CD4-positive, alpha-beta T cell (primary cell): ENCODE results near the gene SYNJ1. TPM values are rescaled to one million over a fixed set of nuclear protein-coding genes. Genes with fewer than 3 reads are reported as not detected.
"Not testable (repeated sequence)": the region's sequence is repeated elsewhere in the genome, so short reads cannot be mapped to it uniquely, and the experiment has no call there.

Source experiments
- ATAC-seq: fragments of 200-7000 bp; cut with Tn5 transposase; one replicate; pipeline ENCODE4 v1.10.0; 2022; ENCODE audit warnings: mild to moderate bottlenecking; ENCODE audit not compliant: poor library complexity
- CTCF ChIA-PET: fragments of 350-600 bp; sonication (Branson Sonifier 250); formaldehyde crosslinking; loops from one replicate; lab custom pipeline; 2021; ENCODE audit warnings: antibody characterized with exemption, inconsistent platforms; lab: Charles Lee
- POLR2A ChIA-PET: fragments of 350-600 bp; sonication (Branson Sonifier 250); formaldehyde crosslinking; loops from one replicate; lab custom pipeline; 2021; ENCODE audit warnings: antibody characterized with exemption, inconsistent platforms; lab: Charles Lee
- DNase-seq, 14 experiments: peaks; one replicate each; pipeline ENCODE4 v3.0.0-alpha.2; 2013 to 2020; ENCODE audit warnings: mixed read lengths in 2 of 14
- H3K27ac ChIP-seq, 2 donors: one replicate each; pipeline versions ENCODE4 v1.5.1 to v1.7.0; 2013; ENCODE audit warnings: low read length in 2 of 2, low read depth in 1 of 2, mild to moderate bottlenecking in 1 of 2
- H3K27me3 ChIP-seq, 2 experiments: 1 replicate in 1 of 2; 2 replicates in 1 of 2; pipeline versions ENCODE4 v1.6.1 to v1.7.0; 2013; ENCODE audit warnings: low read length in 2 of 2, control low read depth in 1 of 2, mild to moderate bottlenecking in 1 of 2, moderate library complexity in 1 of 2; ENCODE audit not compliant: insufficient read depth in 2 of 2, control insufficient read depth in 1 of 2
- H3K36me3 ChIP-seq: one replicate; pipeline ENCODE4 v1.6.1; 2013; ENCODE audit warnings: low read length, control low read depth; ENCODE audit not compliant: insufficient read depth
- H3K4me1 ChIP-seq: one replicate; pipeline ENCODE4 v1.6.1; 2013; ENCODE audit warnings: low read length, control low read depth; ENCODE audit not compliant: insufficient read depth
- H3K4me3 ChIP-seq: one replicate; pipeline ENCODE4 v1.5.1; 2013; ENCODE audit warnings: mild to moderate bottlenecking, low read length, moderate library complexity
- H3K9me3 ChIP-seq, 2 experiments: 1 replicate in 1 of 2; 2 replicates in 1 of 2; pipeline versions ENCODE4 v1.6.1 to v1.7.0; 2013; ENCODE audit warnings: low read length in 2 of 2, mild to moderate bottlenecking in 2 of 2, control low read depth in 1 of 2, moderate library complexity in 1 of 2; ENCODE audit not compliant: control insufficient read depth in 1 of 2, insufficient read depth in 1 of 2
- H3K27ac Mint-ChIP-seq: one replicate; pipeline ENCODE4 v1.8.0; 2020; ENCODE audit warnings: mixed read lengths
- H3K27me3 Mint-ChIP-seq: one replicate; pipeline ENCODE4 v1.8.0; 2021; ENCODE audit warnings: mixed read lengths
- H3K36me3 Mint-ChIP-seq: one replicate; pipeline ENCODE4 v1.8.0; 2021; ENCODE audit warnings: low read depth, mixed read lengths
- H3K4me1 Mint-ChIP-seq: one replicate; pipeline ENCODE4 v1.8.0; 2021; ENCODE audit warnings: low read depth, mixed read lengths
- H3K4me3 Mint-ChIP-seq: one replicate; pipeline ENCODE4 v1.8.0; 2020; ENCODE audit warnings: mild to moderate bottlenecking, mixed read lengths
- H3K9me3 Mint-ChIP-seq: one replicate; pipeline ENCODE4 v1.8.0; 2020; ENCODE audit warnings: mixed read lengths
- CTCF ChIP-seq: fragments of 200-600 bp; IDR thresholded peaks from one replicate; pipeline ENCODE4 v1.8.0; 2022; ENCODE audit warnings: antibody characterized with exemption, mild to moderate bottlenecking
- intact Hi-C, 2 experiments: fragments of 100-400 bp; cut with DNase I in 1 of 2; cut with micrococcal nuclease in 1 of 2; formaldehyde crosslinking; loops; one replicate each; pipeline versions ENCODE4 v1.15.1 to v1.9.0; 2023 to 2025; cut with DNase I, micrococcal nuclease
- total RNA-seq, 174 experiments: library from RNA in 2 of 174; stranded (reverse) in 2 of 174; gene quantifications; one replicate each; pipeline ENCODE4 v1.2.3 and lab custom pipeline; 2021 to 2026

The SYNJ1 gene
- total RNA-seq, 2 experiments from 2014 or later, result 14.3 to 15.6 TPM

GRCh38 chr21:32698286-32698685, 29.5 kb downstream of the SYNJ1 start:
- no peak for DNase-seq
- H3K27me3 ChIP-seq, result no peaks in the 10 kb centered on the region
- POLR2A ChIA-PET, result no interaction called here

GRCh38 chr21:32695482-32695881, 32.3 kb downstream of the SYNJ1 start:
- peaks cover 35% of the 10 kb centered on the region for H3K36me3 ChIP-seq
- H3K4me1 ChIP-seq, H3K9me3 Mint-ChIP-seq, H3K4me3 ChIP-seq, H3K4me3 Mint-ChIP-seq, H3K27ac ChIP-seq, H3K27ac Mint-ChIP-seq, H3K27me3 Mint-ChIP-seq, ATAC-seq, H3K9me3 ChIP-seq, H3K4me1 Mint-ChIP-seq, H3K27me3 ChIP-seq, DNase-seq, intact Hi-C loops: not testable (repeated sequence)
- POLR2A ChIA-PET, result interaction anchor here (1.2 kb wide), 1 partner anchor 32 kb away, joined by 4 read pairs; no protein-coding TSS in a partner anchor
- CTCF ChIA-PET, result interaction anchor here (0.6 to 1.3 kb wide), 3 partner anchors 43 to 254 kb away, joined by 3 to 4 read pairs (median 3); no protein-coding TSS in a partner anchor
- peaks cover 76% of the 10 kb centered on the region for H3K36me3 Mint-ChIP-seq

More at GRCh38 chr21:32698286-32698685, 29.5 kb downstream of the SYNJ1 start:
- H3K9me3 Mint-ChIP-seq, result no peaks in the 10 kb centered on the region
- Histone ChIP-seq H3K36me3 (peaks cover 27% of the 10 kb centered on the region), H3K4me3 (no peak overlapping the region), H3K9me3 (no peaks in the 10 kb centered on the region), H3K4me1 (no peaks in the 10 kb centered on the region), H3K27ac (no peak overlapping the region)
- H3K36me3 Mint-ChIP-seq, result peaks cover 72% of the 10 kb centered on the region
- H3K4me1 Mint-ChIP-seq, result peaks cover 17% of the 10 kb centered on the region
- CTCF ChIA-PET, result no interaction called here
- no peak for TF ChIP-seq CTCF
- H3K27me3 Mint-ChIP-seq, result no peaks in the 10 kb centered on the region
- no peak for ATAC-seq
- no peak overlapping the region for H3K4me3 Mint-ChIP-seq
- no peak overlapping the region for H3K27ac Mint-ChIP-seq
- intact Hi-C loops, result no loop called here

GRCh38 chr21:32693581-32693980, 34.2 kb downstream of the SYNJ1 start:
- peaks cover 79% of the 10 kb centered on the region for H3K36me3 Mint-ChIP-seq
- DNase-seq (no peak), ATAC-seq (no peak)
- H3K4me3 Mint-ChIP-seq, result no peak overlapping the region
- H3K27me3 ChIP-seq, result no peaks in the 10 kb centered on the region
- POLR2A ChIA-PET, result no interaction called here
- H3K9me3 Mint-ChIP-seq, result no peaks in the 10 kb centered on the region
- H3K4me3 ChIP-seq, result no peak overlapping the region
- intact Hi-C loops, result no loop called here
- no peak overlapping the region for H3K27ac ChIP-seq
- CTCF ChIA-PET, result no interaction called here
- TF ChIP-seq CTCF, result no peak
- no peaks in the 10 kb centered on the region for H3K4me1 ChIP-seq
- no peak overlapping the region for H3K27ac Mint-ChIP-seq
- peaks cover 37% of the 10 kb centered on the region for H3K36me3 ChIP-seq
- no peaks in the 10 kb centered on the region for H3K4me1 Mint-ChIP-seq
- H3K9me3 ChIP-seq, result no peaks in the 10 kb centered on the region
- no peaks in the 10 kb centered on the region for H3K27me3 Mint-ChIP-seq

- CTCF ChIA-PET, result interaction anchor here (0.6 to 1.1 kb wide), 2 partner anchors 11 to 17 kb away, joined by 3 to 4 read pairs; no protein-coding TSS in a partner anchor
- Mint-ChIP-seq H3K36me3 (peaks cover 83% of the 10 kb centered on the region), H3K27ac (no peak overlapping the region)
Observed at GRCh38 chr21:32690085-32690484, 37.7 kb downstream of the SYNJ1 start.

More at GRCh38 chr21:32690085-32690484, 37.7 kb downstream of the SYNJ1 start:
- TF ChIP-seq CTCF, result no peak
- Mint-ChIP-seq H3K9me3 (no peaks in the 10 kb centered on the region), H3K27me3 (no peaks in the 10 kb centered on the region), H3K4me1 (no peaks in the 10 kb centered on the region), H3K4me3 (no peak overlapping the region)
- Histone ChIP-seq H3K27ac (no peak overlapping the region), H3K4me1 (no peaks in the 10 kb centered on the region), H3K4me3 (no peak overlapping the region), H3K9me3 (no peaks in the 10 kb centered on the region), H3K36me3 (peaks cover 50% of the 10 kb centered on the region), H3K27me3 (no peaks in the 10 kb centered on the region)
- no peak for DNase-seq
- POLR2A ChIA-PET, result no interaction called here
- ATAC-seq, result no peak
- intact Hi-C loops, result no loop called here
